Measurements from ENCODE around the gene RGMA. TPM values are rescaled to one million over a fixed set of nuclear protein-coding genes. Genes with fewer than 3 reads are reported as not detected.

RGMA gene
- total and polyA plus RNA-seq, 12 donors: 0.28 to 9.0 (median 3.3) TPM

GRCh38 chr15:93025625-93025982, 63.4 kb downstream of the RGMA start:
- no peaks in the 10 kb centered on the region for H3K9me3 ChIP-seq (replicated peaks in 1 of 3)
- peak overlapping the region in 2 of 5 donors; percentile 24 to 96 for H3K27ac ChIP-seq
- TF ChIP-seq POLR2A (IDR thresholded peaks at IDR 0.05): no peak
- TF ChIP-seq, protein P1, sequence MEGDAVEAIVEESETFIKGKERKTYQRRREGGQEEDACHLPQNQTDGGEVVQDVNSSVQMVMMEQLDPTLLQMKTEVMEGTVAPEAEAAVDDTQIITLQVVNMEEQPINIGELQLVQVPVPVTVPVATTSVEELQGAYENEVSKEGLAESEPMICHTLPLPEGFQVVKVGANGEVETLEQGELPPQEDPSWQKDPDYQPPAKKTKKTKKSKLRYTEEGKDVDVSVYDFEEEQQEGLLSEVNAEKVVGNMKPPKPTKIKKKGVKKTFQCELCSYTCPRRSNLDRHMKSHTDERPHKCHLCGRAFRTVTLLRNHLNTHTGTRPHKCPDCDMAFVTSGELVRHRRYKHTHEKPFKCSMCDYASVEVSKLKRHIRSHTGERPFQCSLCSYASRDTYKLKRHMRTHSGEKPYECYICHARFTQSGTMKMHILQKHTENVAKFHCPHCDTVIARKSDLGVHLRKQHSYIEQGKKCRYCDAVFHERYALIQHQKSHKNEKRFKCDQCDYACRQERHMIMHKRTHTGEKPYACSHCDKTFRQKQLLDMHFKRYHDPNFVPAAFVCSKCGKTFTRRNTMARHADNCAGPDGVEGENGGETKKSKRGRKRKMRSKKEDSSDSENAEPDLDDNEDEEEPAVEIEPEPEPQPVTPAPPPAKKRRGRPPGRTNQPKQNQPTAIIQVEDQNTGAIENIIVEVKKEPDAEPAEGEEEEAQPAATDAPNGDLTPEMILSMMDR (IDR thresholded peaks at IDR 0.05): no peak
- no peaks in the 10 kb centered on the region for H3K27me3 ChIP-seq
- WGBS, 4 donors: 80 to 93% (median 84%) methylated on average over 1 of the region's 1 CpG
- H3K36me3 ChIP-seq (replicated peaks in 1 of 2): peaks cover 0 to 69% of the 10 kb centered on the region in 2 donors
- H3K4me3 ChIP-seq: no peak overlapping the region
- intact Hi-C loops (cut with DNase I): loop anchor here in 1 of 2 donors (10.0 kb wide), 1 partner anchor 221 kb away; no protein-coding TSS in a partner anchor
- DNase-seq: peak in 2 of 7 donors; percentile 26 to 46
- peaks cover 24 to 46% of the 10 kb centered on the region in 2 donors for H3K4me1 ChIP-seq (replicated peaks in 1 of 2)

DNA sequence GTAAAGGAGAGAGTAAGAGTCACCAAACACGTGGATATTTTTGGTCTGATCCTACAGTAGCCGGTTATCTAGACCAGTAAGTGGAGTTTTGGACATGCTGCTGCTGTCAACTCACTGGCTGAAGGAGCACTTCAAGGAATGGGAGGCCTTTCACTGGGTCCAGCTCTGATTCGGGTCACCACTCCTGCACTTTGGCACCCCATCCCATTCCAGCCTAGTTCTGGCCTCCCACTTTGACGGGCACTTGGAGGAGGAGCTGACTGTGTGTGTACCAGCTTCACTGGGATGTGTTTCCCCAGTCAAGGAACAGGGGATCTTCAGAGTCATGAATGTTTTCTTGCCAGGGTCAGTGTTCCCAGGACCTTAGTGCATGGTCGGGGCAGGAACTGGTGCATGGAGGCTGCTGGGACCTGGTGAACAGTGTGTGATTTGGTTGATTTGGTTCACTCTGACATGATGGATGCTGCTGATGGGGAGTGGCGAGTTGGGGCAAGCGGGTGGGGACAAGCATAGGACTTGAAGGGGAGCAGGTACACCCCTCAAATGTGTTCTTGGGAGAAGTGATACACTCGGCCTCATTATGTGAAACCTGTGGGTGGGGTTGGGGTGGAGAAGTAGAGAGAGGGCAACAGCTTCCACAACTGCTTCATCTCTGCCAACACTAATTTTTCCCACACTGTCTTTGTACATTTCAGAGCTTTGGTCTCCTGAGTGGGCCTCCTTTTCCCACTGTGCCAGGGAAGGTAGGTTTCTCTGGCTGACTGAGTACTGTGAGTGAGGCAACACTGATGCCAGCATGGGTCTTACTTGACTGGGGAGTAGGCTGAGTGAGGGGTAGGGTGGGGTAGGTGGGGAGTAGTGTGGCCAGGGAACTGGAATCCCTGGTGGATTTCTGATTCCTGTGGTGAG, 64.0 kb downstream of the RGMA start:
- H3K4me1 ChIP-seq (replicated peaks in 1 of 2): peaks cover 21 to 41% of the 10 kb centered on the region in 2 donors
- intact Hi-C loops (cut with DNase I): loop anchor here in 1 of 2 donors (10.0 kb wide), 1 partner anchor 220 kb away; no protein-coding TSS in a partner anchor

DNA sequence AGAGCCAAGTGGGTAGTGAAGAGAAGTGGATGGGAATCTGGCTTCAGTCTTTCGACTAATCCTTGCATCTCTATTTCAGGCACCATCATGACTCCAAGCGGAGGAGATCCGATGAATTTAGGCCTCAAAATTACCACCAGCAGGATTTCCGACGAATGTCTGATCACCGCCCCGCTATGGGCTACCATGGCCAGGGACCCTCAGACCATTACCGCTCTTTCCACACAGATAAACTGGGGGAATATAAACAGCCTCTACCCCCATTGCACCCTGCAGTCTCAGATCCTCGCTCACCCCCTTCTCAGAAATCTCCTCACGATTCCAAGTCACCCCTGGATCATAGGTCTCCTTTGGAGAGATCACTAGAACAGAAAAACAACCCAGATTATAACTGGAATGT, 64.7 kb downstream of the RGMA start:
- no peaks in the 10 kb centered on the region for H3K9me3 ChIP-seq (replicated peaks in 1 of 3)
- peak in 2 of 7 donors; percentile 16 to 46 for DNase-seq
- no peak for TF ChIP-seq POLR2A (IDR thresholded peaks at IDR 0.05)
- TF ChIP-seq, protein P1 (IDR thresholded peaks at IDR 0.05): no peak
- peaks cover 15 to 34% of the 10 kb centered on the region in 2 donors for H3K4me1 ChIP-seq (replicated peaks in 1 of 2)
- H3K27ac ChIP-seq: no peak overlapping the region
- 94 to 97% (median 96%) methylated on average over 10 of the region's 10 CpGs for WGBS, 4 donors
- H3K36me3 ChIP-seq (replicated peaks in 1 of 2): peaks cover 0 to 82% of the 10 kb centered on the region in 2 donors
- H3K4me3 ChIP-seq: no peak overlapping the region
- no peaks in the 10 kb centered on the region for H3K27me3 ChIP-seq
- intact Hi-C loops (cut with DNase I): loop anchor here in 1 of 2 donors (10.0 kb wide), 1 partner anchor 219 kb away; no protein-coding TSS in a partner anchor

More for the DNA sequence above, 64.0 kb downstream of the RGMA start:
- H3K27ac ChIP-seq: peak overlapping the region in 2 of 5 donors; percentile 24 to 52
- WGBS, 4 donors: 85 to 95% (median 90%) methylated on average over 8 of the region's 8 CpGs
- H3K9me3 ChIP-seq (replicated peaks in 1 of 3): no peaks in the 10 kb centered on the region
- DNase-seq: peak in 2 of 7 donors; percentile 16 to 43
- TF ChIP-seq, protein P1 (IDR thresholded peaks at IDR 0.05): no peak
- no peak for TF ChIP-seq POLR2A (IDR thresholded peaks at IDR 0.05)
- H3K27me3 ChIP-seq: no peaks in the 10 kb centered on the region
- H3K36me3 ChIP-seq (replicated peaks in 1 of 2): peaks cover 0 to 75% of the 10 kb centered on the region in 2 donors
- no peak overlapping the region for H3K4me3 ChIP-seq

All from adrenal gland (tissue), 12 donors.